BJ (cell line): Measurements from ENCODE around the gene GALNT13. TPM values are rescaled to one million over a fixed set of nuclear protein-coding genes. Genes with fewer than 3 reads are reported as not detected.

Experiments used
- CTCF ChIA-PET: fragments of 350-600 bp; formaldehyde crosslinking; extraction: SDS; loops from one replicate; lab custom pipeline; 2021; ENCODE audit warnings: antibody characterized with exemption, inconsistent platforms; lab: Yijun Ruan, JAX
- POLR2A ChIA-PET: fragments of 300-600 bp; sonication (Branson Sonifier 250); formaldehyde crosslinking; extraction: SDS; loops from one replicate; lab custom pipeline; 2021; ENCODE audit warnings: antibody characterized with exemption; lab: Charles Lee
- DNase-seq: peaks from one replicate; pipeline ENCODE4 v3.0.0-alpha.2; 2011; ENCODE audit warnings: low read depth
- H3K27me3 ChIP-seq: 2 replicates; pipeline ENCODE4 v1.6.0; 2011; ENCODE audit warnings: low read length; ENCODE audit not compliant: control insufficient read depth, insufficient read depth
- H3K36me3 ChIP-seq: 2 replicates; pipeline ENCODE4 v1.5.1; 2011; ENCODE audit warnings: low read length; ENCODE audit not compliant: control insufficient read depth, insufficient read depth
- H3K4me3 ChIP-seq: 2 replicates; pipeline ENCODE4 v1.5.1; 2011; ENCODE audit warnings: low read depth, mild to moderate bottlenecking, control low read depth, low read length
- polyA plus RNA-seq: library from polyadenylated mRNA; depleted of rRNA; stranded (reverse); fragments of >200 nt; gene quantifications from 2 replicates; pipeline ENCODE4 v1.2.3, GENCODE V29; 2011
- TF ChIP-seq, protein P1 (sequence below): IDR thresholded peaks from 2 replicates; pipeline ENCODE4 v1.5.1; 2011; ENCODE audit warnings: low read depth, mild to moderate bottlenecking, control low read depth, inconsistent platforms, low read length, moderate library complexity; ENCODE audit not compliant: insufficient read depth

The GALNT13 gene
- polyA plus RNA-seq, 1 experiment, result not detected

DNA sequence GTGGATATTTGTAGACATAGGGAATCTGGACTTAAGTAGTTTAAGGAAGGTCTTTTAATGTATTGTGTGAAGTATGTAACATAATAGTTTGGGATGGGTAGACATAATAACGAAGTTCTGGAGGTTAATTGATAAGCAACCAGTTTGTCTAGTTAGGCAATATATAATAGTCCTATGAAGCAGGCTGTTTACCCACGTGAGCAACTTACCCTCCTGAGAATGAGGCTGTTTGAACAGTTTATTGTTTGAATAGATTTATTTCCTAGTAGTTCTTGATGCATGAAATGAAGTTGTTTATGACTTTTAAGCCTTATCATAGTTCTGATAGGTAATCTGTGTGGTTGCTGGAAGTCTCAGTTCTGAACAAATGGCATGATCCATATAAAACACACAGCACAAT, 361.5 kb downstream of the GALNT13 start:
- no peaks in the 10 kb centered on the region for H3K36me3 ChIP-seq
- ChIA-PET CTCF (no interaction called here), POLR2A (no interaction called here)
- H3K4me3 ChIP-seq, result no peak overlapping the region
- TF ChIP-seq, protein P1, sequence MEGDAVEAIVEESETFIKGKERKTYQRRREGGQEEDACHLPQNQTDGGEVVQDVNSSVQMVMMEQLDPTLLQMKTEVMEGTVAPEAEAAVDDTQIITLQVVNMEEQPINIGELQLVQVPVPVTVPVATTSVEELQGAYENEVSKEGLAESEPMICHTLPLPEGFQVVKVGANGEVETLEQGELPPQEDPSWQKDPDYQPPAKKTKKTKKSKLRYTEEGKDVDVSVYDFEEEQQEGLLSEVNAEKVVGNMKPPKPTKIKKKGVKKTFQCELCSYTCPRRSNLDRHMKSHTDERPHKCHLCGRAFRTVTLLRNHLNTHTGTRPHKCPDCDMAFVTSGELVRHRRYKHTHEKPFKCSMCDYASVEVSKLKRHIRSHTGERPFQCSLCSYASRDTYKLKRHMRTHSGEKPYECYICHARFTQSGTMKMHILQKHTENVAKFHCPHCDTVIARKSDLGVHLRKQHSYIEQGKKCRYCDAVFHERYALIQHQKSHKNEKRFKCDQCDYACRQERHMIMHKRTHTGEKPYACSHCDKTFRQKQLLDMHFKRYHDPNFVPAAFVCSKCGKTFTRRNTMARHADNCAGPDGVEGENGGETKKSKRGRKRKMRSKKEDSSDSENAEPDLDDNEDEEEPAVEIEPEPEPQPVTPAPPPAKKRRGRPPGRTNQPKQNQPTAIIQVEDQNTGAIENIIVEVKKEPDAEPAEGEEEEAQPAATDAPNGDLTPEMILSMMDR, result no peak
- no peak for DNase-seq
- H3K27me3 ChIP-seq, result no peaks in the 10 kb centered on the region

DNA sequence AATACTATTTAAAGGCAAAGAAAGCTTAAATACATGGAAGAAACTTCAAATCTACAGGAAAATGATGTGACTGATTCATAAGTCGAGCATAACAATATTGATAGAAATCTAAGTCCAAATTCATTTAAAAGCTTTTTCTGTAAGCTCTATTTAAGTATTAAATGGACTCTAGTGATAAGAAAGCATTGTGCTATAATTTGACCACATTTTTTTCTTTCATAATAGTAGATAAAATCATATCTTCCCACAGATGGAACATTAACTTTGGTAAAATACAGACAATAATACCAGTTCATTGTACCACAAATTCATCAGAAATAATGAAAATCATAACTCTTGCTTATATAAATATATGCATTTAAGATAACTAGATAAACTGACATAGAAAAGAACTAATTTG, 366.5 kb downstream of the GALNT13 start:
- DNase-seq, result no peak
- H3K4me3 ChIP-seq, result no peak overlapping the region
- CTCF ChIA-PET, result no interaction called here
- no peaks in the 10 kb centered on the region for H3K27me3 ChIP-seq
- TF ChIP-seq, protein P1, result no peak
- POLR2A ChIA-PET, result no interaction called here
- no peaks in the 10 kb centered on the region for H3K36me3 ChIP-seq

DNA sequence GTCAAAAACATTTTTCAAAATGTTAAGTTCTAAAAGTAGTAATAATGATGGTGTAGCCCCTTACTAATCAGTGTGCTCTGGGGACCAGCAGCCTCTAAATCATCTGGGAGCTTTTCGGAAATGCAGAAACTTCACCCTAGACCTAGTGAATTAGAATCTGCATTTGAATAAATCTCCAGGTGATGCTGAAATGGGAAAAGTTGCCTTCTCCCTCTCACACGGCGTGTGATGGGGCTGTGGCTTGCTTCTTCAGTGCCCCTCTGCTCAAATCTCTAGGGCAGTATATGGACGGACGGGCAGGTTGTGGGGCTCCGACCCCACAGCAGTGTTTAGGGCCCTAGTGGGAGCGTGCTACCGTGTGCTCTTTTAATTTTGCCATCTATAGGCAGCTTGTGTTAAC, 368.6 kb downstream of the GALNT13 start:
- POLR2A ChIA-PET, result no interaction called here
- no peak for DNase-seq
- CTCF ChIA-PET, result no interaction called here
- H3K36me3 ChIP-seq, result no peaks in the 10 kb centered on the region
- H3K4me3 ChIP-seq, result no peak overlapping the region
- TF ChIP-seq, protein P1, result no peak
- no peaks in the 10 kb centered on the region for H3K27me3 ChIP-seq

DNA sequence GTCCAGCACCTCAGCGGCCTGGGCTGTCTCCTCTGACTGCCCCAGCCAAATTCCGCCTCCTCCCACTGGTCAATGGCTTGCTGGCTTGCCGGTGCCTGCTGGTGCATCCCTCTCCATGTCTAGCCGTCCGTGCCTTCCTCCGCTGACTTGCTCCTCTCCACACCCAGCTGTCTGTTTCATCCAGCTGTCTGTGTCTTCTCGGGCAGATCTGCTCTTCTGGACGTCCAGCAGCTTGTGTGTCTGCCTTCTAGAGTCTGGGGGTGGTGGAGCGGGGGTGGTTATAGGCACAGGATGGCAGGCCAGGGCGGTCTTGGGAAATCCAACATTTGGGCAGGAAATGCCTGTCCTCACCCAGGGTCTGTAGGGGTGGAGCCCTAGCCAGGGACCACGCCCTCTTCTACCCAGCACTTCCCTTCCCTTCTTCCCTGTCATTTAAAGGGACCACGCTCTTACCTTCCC, 369.2 kb downstream of the GALNT13 start:
- ChIA-PET CTCF (no interaction called here), POLR2A (no interaction called here)
- no peaks in the 10 kb centered on the region for H3K36me3 ChIP-seq
- H3K27me3 ChIP-seq, result no peaks in the 10 kb centered on the region
- no peak overlapping the region for H3K4me3 ChIP-seq
- TF ChIP-seq, protein P1, result no peak
- no peak for DNase-seq

DNA sequence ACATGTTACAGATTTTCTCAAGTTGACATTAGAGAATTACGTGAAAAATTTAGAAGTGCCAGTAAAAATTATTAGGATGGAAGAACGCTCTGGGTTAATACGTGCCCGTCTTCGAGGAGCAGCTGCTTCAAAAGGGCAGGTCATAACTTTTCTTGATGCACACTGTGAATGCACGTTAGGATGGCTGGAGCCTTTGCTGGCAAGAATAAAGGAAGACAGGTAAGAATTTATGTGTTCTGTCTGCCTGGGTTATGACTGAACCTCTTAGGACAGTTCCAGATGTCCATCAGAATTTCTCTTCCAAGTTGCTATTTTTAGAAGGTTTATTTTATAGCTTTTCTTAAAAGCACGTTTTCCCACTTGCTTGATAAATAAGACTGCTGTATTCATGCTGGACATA, 371.0 kb downstream of the GALNT13 start:
- TF ChIP-seq, protein P1, result no peak
- H3K4me3 ChIP-seq, result no peak overlapping the region

More for the DNA sequence above, 371.0 kb downstream of the GALNT13 start:
- Histone ChIP-seq H3K27me3 (no peaks in the 10 kb centered on the region), H3K36me3 (no peaks in the 10 kb centered on the region)
- CTCF ChIA-PET, result no interaction called here
- POLR2A ChIA-PET, result no interaction called here
- DNase-seq, result no peak
